H9 (cell line): ENCODE results near the gene DMRTB1. TPM values are rescaled to one million over a fixed set of nuclear protein-coding genes. Genes with fewer than 3 reads are reported as not detected.

Experiments
- DNase-seq: peaks from one replicate; pipeline ENCODE4 v3.0.0-alpha.2; 2017
- H2AFZ ChIP-seq: one replicate; pipeline ENCODE4 v1.6.1; 2013; ENCODE audit warnings: mild to moderate bottlenecking, low read length, control low read depth, moderate library complexity
- H2AK5ac ChIP-seq: 2 replicates; pipeline ENCODE4 v1.6.1; 2013; ENCODE audit warnings: low read length, control low read depth, mixed read lengths; ENCODE audit not compliant: insufficient read length
- H2BK120ac ChIP-seq: one replicate; pipeline ENCODE4 v1.6.1; 2013; ENCODE audit warnings: low read depth, mild to moderate bottlenecking, low read length, control low read depth, inconsistent platforms; ENCODE audit not compliant: poor library complexity, severe bottlenecking
- H2BK12ac ChIP-seq: 2 replicates; pipeline ENCODE4 v1.6.1; 2013; ENCODE audit warnings: low read length, control low read depth, mixed read lengths, low read depth; ENCODE audit not compliant: insufficient read length
- H2BK15ac ChIP-seq: 2 replicates; pipeline ENCODE4 v1.6.1; 2013; ENCODE audit warnings: low read depth, low read length, control low read depth
- H2BK20ac ChIP-seq: one replicate; pipeline ENCODE4 v1.6.1; 2013; ENCODE audit warnings: low read depth, mild to moderate bottlenecking, low read length, control low read depth, inconsistent platforms; ENCODE audit not compliant: poor library complexity, severe bottlenecking
- H2BK5ac ChIP-seq: 2 replicates; pipeline ENCODE4 v1.6.1; 2013; ENCODE audit warnings: low read length, control low read depth, mixed read lengths; ENCODE audit not compliant: insufficient read length
- H3K14ac ChIP-seq: 2 replicates; pipeline ENCODE4 v1.6.1; 2013; ENCODE audit warnings: low read length, control low read depth; ENCODE audit not compliant: insufficient read depth
- H3K18ac ChIP-seq: 2 replicates; pipeline ENCODE4 v1.6.1; 2013; ENCODE audit warnings: low read depth, mild to moderate bottlenecking, mixed read lengths, low read length, control low read depth; ENCODE audit not compliant: insufficient read length
- H3K23ac ChIP-seq: 2 replicates; pipeline ENCODE4 v1.6.1; 2013; ENCODE audit warnings: low read length, control low read depth, mixed read lengths, low read depth; ENCODE audit not compliant: insufficient read length
- H3K23me2 ChIP-seq: 2 replicates; pipeline ENCODE4 v1.6.1; 2013; ENCODE audit warnings: low read depth, mild to moderate bottlenecking, mixed read lengths, low read length, control low read depth; ENCODE audit not compliant: insufficient read length, poor library complexity, severe bottlenecking
- H3K27ac ChIP-seq: 2 replicates; pipeline ENCODE4 v1.5.1; 2013; ENCODE audit warnings: low read length, control low read depth, mixed read lengths, low read depth; ENCODE audit not compliant: insufficient read length
- H3K27me3 ChIP-seq: 2 replicates; pipeline ENCODE4 v1.6.1; 2013; ENCODE audit warnings: low read length, control low read depth, inconsistent platforms; ENCODE audit not compliant: insufficient read depth
- H3K4ac ChIP-seq: 2 replicates; pipeline ENCODE4 v1.6.1; 2013; ENCODE audit warnings: low read depth, mild to moderate bottlenecking, control low read depth, inconsistent platforms, low read length, moderate library complexity
- H3K4me1 ChIP-seq: 2 replicates; pipeline ENCODE4 v1.6.1; 2013; ENCODE audit warnings: low read length, control low read depth, inconsistent platforms; ENCODE audit not compliant: insufficient read depth
- H3K4me2 ChIP-seq: 2 replicates; pipeline ENCODE4 v1.6.1; 2013; ENCODE audit warnings: low read length, control low read depth, mixed read lengths; ENCODE audit not compliant: insufficient read length, insufficient read depth
- H3K56ac ChIP-seq: 2 replicates; pipeline ENCODE4 v1.6.1; 2013; ENCODE audit warnings: low read depth, mild to moderate bottlenecking, mixed read lengths, low read length, control low read depth; ENCODE audit not compliant: insufficient read length
- H3K79me1 ChIP-seq: 2 replicates; pipeline ENCODE4 v1.6.1; 2013; ENCODE audit warnings: low read depth, mild to moderate bottlenecking, moderate library complexity, low read length, control low read depth, inconsistent platforms; ENCODE audit not compliant: insufficient read depth, poor library complexity, severe bottlenecking
- H3K79me2 ChIP-seq: 2 replicates; pipeline ENCODE4 v1.6.1; 2013; ENCODE audit warnings: low read length, control low read depth, inconsistent platforms; ENCODE audit not compliant: insufficient read depth
- H3K9ac ChIP-seq: 2 replicates; pipeline ENCODE4 v1.6.1; 2013; ENCODE audit warnings: low read length, control low read depth, mixed read lengths; ENCODE audit not compliant: insufficient read length; ENCODE audit errors: extremely low read depth
- H3K9me3 ChIP-seq: one replicate; pipeline ENCODE4 v1.6.1; 2013; ENCODE audit warnings: low read depth, low read length, inconsistent platforms; ENCODE audit not compliant: control insufficient read depth
- H3T11ph ChIP-seq: one replicate; pipeline ENCODE4 v1.6.1; 2013; ENCODE audit warnings: mild to moderate bottlenecking, low read length, control low read depth, inconsistent platforms
- H4K20me1 ChIP-seq: one replicate; pipeline ENCODE4 v1.6.1; 2013; ENCODE audit not compliant: control insufficient read depth, insufficient read length, insufficient read depth
- H4K5ac ChIP-seq: 2 replicates; pipeline ENCODE4 v1.6.1; 2013; ENCODE audit warnings: low read depth, mild to moderate bottlenecking, mixed read lengths, low read length, control low read depth; ENCODE audit not compliant: insufficient read length
- H4K8ac ChIP-seq: replicated peaks from 2 replicates; pipeline ENCODE4 v1.6.1; 2013; ENCODE audit warnings: low read length, control low read depth, mixed read lengths, low read depth; ENCODE audit not compliant: insufficient read length
- H4K91ac ChIP-seq: 2 replicates; pipeline ENCODE4 v1.6.1; 2013; ENCODE audit warnings: low read depth, mild to moderate bottlenecking, moderate library complexity, mixed read lengths, low read length, control low read depth; ENCODE audit not compliant: insufficient read length
- H3K27ac Mint-ChIP-seq, 3 experiments: 2 replicates in 2 of 3; 3 replicates in 1 of 3; pipeline ENCODE4 v1.8.0; 2020 to 2021; ENCODE audit warnings: mixed read lengths in 3 of 3, mild to moderate bottlenecking in 1 of 3, moderate library complexity in 1 of 3
- H3K27me3 Mint-ChIP-seq: 2 replicates; pipeline ENCODE4 v1.8.0; 2021; ENCODE audit warnings: low read depth, mild to moderate bottlenecking, moderate library complexity, mixed read lengths
- H3K36me3 Mint-ChIP-seq, 3 experiments: 2 replicates in 2 of 3; 3 replicates in 1 of 3; pipeline ENCODE4 v1.8.0; 2020 to 2021; ENCODE audit warnings: low read depth in 3 of 3, mixed read lengths in 3 of 3; ENCODE audit not compliant: insufficient read depth in 1 of 3
- H3K4me1 Mint-ChIP-seq, 2 experiments: 2 replicates each; pipeline ENCODE4 v1.8.0; 2020; ENCODE audit warnings: mixed read lengths in 2 of 2
- H3K4me3 Mint-ChIP-seq, 2 experiments: 2 replicates in 1 of 2; 3 replicates in 1 of 2; pipeline ENCODE4 v1.8.0; 2020 to 2021; ENCODE audit warnings: mild to moderate bottlenecking in 2 of 2, mixed read lengths in 2 of 2, moderate library complexity in 1 of 2
- H3K9me3 Mint-ChIP-seq, 2 experiments: 2 replicates in 1 of 2; 3 replicates in 1 of 2; pipeline ENCODE4 v1.8.0; 2020; ENCODE audit warnings: mild to moderate bottlenecking in 2 of 2, mixed read lengths in 2 of 2, moderate library complexity in 1 of 2
- CTCF ChIP-seq: fragments of 200-600 bp; sonication (generic); conservative IDR thresholded peaks from 3 replicates; pipeline ENCODE4 v1.8.0; 2021; ENCODE audit warnings: antibody characterized with exemption, mild to moderate bottlenecking
- WGBS: extraction: QIAGEN DNeasy Blood & Tissue Kit; methylation state at CpG from one replicate; pipeline ENCODE4 v1.1.7; 2013; ENCODE audit warnings: missing lambda C conversion rate, low lambda C conversion rate, mixed read lengths; ENCODE audit not compliant: insufficient read length; ENCODE audit errors: extremely low coverage; 5-methylcytosine and 5-hydroxymethylcytosine counted together
- total RNA-seq: library from RNA; stranded (reverse); gene quantifications from 2 replicates; pipeline ENCODE4 v1.2.1, GENCODE V29; 2021

Gene DMRTB1
- total RNA-seq, 1 experiment from 2014 or later: not detected

DNA sequence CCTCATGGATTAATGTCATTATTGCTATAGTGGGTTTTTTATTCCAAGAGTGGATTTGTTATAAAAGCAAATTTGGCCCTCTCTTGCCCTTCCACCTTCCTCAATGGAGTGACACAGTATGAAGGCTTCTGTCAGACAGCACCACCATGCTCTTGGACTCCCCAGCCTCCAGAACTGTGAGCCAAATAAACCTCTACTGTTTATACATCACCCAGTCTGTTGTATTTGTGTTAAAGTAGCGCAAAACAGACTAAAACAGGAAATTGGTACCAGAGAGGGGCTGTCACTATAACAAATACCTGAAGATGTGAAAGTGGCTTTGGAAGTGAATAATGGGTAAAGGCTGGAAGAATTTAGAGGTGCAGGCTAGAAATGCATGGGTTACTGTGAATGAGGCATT is 38.0 kb upstream of the DMRTB1 start:
- Histone ChIP-seq H3K14ac (no peak overlapping the region), H3K27me3 (no peaks in the 10 kb centered on the region), H3K27ac (no peak overlapping the region), H3K4ac (no peak overlapping the region), H3K23ac (no peak overlapping the region), H3K79me1 (no peaks in the 10 kb centered on the region), H4K8ac (no peak overlapping the region), H3T11ph (no peak overlapping the region), H2BK20ac (no peak overlapping the region), H2AFZ (no peak overlapping the region), H4K5ac (no peak overlapping the region), H2BK15ac (no peak overlapping the region), H3K56ac (no peak overlapping the region), H2BK5ac (no peak overlapping the region), H3K9ac (no peak overlapping the region), H2BK120ac (no peak overlapping the region), H3K9me3 (peaks cover 8% of the 10 kb centered on the region), H3K18ac (no peak overlapping the region), H4K20me1 (no peaks in the 10 kb centered on the region), H2AK5ac (no peak overlapping the region), H3K4me1 (peaks cover 11% of the 10 kb centered on the region; the same call in 1 of the 2 replicates), H3K79me2 (no peaks in the 10 kb centered on the region), H3K23me2 (no peaks in the 10 kb centered on the region), H4K91ac (no peak overlapping the region), H2BK12ac (no peak overlapping the region), H3K4me2 (no peak overlapping the region)
- Mint-ChIP-seq H3K36me3 (peaks cover 20 to 42% (median 27%) of the 10 kb centered on the region in 3 experiments), H3K27ac (no peak overlapping the region), H3K9me3 (peaks cover 35 to 43% of the 10 kb centered on the region in 2 experiments), H3K27me3 (peaks cover 7% of the 10 kb centered on the region), H3K4me1 (peaks cover 38 to 39% of the 10 kb centered on the region in 2 experiments), H3K4me3 (no peak overlapping the region)
- no CpG with 5 or more reads among the region's 1 CpG for whole genome bisulfite sequencing
- no peak for TF ChIP-seq CTCF
- no peak for DNase-seq
